Body of pancreas (tissue), 4 donors: ENCODE measurements around the gene GRID2.

ENCODE experiments used
- POLR2A ChIP-seq, 3 donors: fragments of 450-650 bp; IDR thresholded peaks; one replicate each; pipeline ENCODE4 v1.6.1; 2016; ENCODE audit warnings: antibody characterized with exemption in 3 of 3, mild to moderate bottlenecking in 2 of 3
- TF ChIP-seq, protein P1 (sequence below), 7 experiments: fragments of 450-650 bp in 4 of 7; fragments of 200-600 bp in 3 of 7; sonication (generic) in 3 of 7; IDR thresholded peaks; one replicate each; pipeline ENCODE4 v1.5.1; 2016 to 2019; ENCODE audit warnings: antibody characterized with exemption in 7 of 7

DNA sequence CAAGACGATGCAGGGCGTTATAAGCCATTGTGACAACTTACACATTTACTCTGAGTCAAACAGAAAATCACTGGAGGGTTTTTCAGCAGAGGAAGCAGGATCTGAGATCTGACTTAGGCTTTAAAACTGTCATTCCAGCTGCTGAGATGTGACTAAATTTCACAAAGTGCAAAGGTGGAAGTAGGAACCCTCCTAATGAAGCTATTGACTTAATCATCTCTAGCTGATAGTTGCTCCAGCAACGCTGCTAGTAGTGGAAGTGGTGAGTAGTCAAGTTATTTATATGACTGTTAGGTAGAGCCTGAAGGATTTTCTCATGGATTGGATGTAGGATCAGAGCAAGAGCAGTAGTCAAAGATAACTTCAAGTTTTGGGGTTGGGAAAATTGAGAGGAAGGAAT, 218.6 kb downstream of the GRID2 start:
- TF ChIP-seq, protein P1, sequence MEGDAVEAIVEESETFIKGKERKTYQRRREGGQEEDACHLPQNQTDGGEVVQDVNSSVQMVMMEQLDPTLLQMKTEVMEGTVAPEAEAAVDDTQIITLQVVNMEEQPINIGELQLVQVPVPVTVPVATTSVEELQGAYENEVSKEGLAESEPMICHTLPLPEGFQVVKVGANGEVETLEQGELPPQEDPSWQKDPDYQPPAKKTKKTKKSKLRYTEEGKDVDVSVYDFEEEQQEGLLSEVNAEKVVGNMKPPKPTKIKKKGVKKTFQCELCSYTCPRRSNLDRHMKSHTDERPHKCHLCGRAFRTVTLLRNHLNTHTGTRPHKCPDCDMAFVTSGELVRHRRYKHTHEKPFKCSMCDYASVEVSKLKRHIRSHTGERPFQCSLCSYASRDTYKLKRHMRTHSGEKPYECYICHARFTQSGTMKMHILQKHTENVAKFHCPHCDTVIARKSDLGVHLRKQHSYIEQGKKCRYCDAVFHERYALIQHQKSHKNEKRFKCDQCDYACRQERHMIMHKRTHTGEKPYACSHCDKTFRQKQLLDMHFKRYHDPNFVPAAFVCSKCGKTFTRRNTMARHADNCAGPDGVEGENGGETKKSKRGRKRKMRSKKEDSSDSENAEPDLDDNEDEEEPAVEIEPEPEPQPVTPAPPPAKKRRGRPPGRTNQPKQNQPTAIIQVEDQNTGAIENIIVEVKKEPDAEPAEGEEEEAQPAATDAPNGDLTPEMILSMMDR (IDR thresholded peaks at IDR 0.05) = no peak
- no peak for TF ChIP-seq POLR2A (IDR thresholded peaks at IDR 0.05)
